Loucy (cell line): ENCODE measurements around the gene PSMA2.

Source experiments
- EZH2phosphoT487 ChIP-seq: fragments of 200-600 bp; IDR thresholded peaks from 2 replicates; pipeline ENCODE4 v1.6.1; 2018; ENCODE audit warnings: antibody characterized with exemption, mild to moderate bottlenecking, moderate library complexity, borderline replicate concordance
- TF ChIP-seq, protein P1 (sequence below): fragments of 200-600 bp; sonication (generic); conservative IDR thresholded peaks from 2 replicates; pipeline ENCODE4 v1.5.1; 2014; ENCODE audit warnings: mild to moderate bottlenecking, antibody characterized with exemption, low read length

DNA sequence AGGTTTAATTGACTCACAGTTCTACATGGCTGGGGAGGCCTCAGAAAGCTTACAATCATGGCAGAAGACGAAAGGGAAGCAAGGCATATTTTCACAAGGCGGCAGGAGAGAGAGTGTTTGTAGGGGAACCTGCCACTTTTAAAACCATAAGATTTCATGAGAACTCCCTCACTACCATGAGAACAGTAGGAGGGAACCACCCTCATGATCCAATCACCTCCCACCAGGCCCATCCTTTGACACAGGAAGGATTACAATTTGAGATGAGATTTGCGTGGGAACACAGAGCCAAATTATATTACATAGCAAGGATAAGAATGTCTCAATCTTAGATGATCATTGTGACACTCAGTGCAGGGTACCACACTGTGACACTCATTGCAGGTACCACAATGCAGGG, 44.4 kb upstream of the PSMA2 start:
- TF ChIP-seq, protein P1, sequence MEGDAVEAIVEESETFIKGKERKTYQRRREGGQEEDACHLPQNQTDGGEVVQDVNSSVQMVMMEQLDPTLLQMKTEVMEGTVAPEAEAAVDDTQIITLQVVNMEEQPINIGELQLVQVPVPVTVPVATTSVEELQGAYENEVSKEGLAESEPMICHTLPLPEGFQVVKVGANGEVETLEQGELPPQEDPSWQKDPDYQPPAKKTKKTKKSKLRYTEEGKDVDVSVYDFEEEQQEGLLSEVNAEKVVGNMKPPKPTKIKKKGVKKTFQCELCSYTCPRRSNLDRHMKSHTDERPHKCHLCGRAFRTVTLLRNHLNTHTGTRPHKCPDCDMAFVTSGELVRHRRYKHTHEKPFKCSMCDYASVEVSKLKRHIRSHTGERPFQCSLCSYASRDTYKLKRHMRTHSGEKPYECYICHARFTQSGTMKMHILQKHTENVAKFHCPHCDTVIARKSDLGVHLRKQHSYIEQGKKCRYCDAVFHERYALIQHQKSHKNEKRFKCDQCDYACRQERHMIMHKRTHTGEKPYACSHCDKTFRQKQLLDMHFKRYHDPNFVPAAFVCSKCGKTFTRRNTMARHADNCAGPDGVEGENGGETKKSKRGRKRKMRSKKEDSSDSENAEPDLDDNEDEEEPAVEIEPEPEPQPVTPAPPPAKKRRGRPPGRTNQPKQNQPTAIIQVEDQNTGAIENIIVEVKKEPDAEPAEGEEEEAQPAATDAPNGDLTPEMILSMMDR: no peak
- TF ChIP-seq EZH2phosphoT487: no peak
